ENCODE data around the gene WFDC12. TPM values are rescaled to one million over a fixed set of nuclear protein-coding genes. Genes with fewer than 3 reads are reported as not detected.

The WFDC12 gene
- total and polyA plus RNA-seq, 10 donors = not detected

- Histone ChIP-seq H3K4me1 (peaks cover 10 to 40% (median 23%) of the 10 kb centered on the region in 6 donors), H3K27me3 (replicated peaks in 1 of 7) (peaks cover 4 to 59% (median 46%) of the 10 kb centered on the region in 7 donors)
- 81 to 88% (median 81%) methylated on average over 9 of the region's 9 CpGs for WGBS, 5 donors
Measured at GRCh38 chr20:45096781-45097180, 27.5 kb downstream of the WFDC12 start.

GRCh38 chr20:45095805-45096238, 28.4 kb downstream of the WFDC12 start:
- Histone ChIP-seq H3K27ac (no peak overlapping the region), H3K9me3 (no peaks in the 10 kb centered on the region), H3K4me3 (no peak overlapping the region), H3K27me3 (replicated peaks in 1 of 7) (peaks cover 4 to 50% (median 39%) of the 10 kb centered on the region in 7 donors), H3K36me3 (peaks cover 0 to 18% (median 0%) of the 10 kb centered on the region in 6 donors), H3K4me1 (peaks cover 10 to 36% (median 20%) of the 10 kb centered on the region in 6 donors)
- intact Hi-C loops (cut with DNase I; ENCODE audit: low total_unique reads) = no loop called here
- DNase-seq = no peak
- 6 to 12% (median 10%) methylated on average over 7 of the region's 7 CpGs for WGBS, 5 donors
- TF ChIP-seq CTCF (IDR thresholded peaks at IDR 0.05 in 8 of 11, conservative IDR thresholded peaks at IDR 0.05 in 3 of 11) = peak; percentile 28 to 83 (median 69)
- TF ChIP-seq POLR2A (IDR thresholded peaks at IDR 0.05) = no peak
- no peak for TF ChIP-seq POLR2AphosphoS5 (IDR thresholded peaks at IDR 0.05)

More at GRCh38 chr20:45096781-45097180, 27.5 kb downstream of the WFDC12 start:
- Histone ChIP-seq H3K36me3 (peaks cover 0 to 13% (median 0%) of the 10 kb centered on the region in 6 donors), H3K27ac (no peak overlapping the region), H3K9me3 (no peaks in the 10 kb centered on the region), H3K4me3 (no peak overlapping the region)
- intact Hi-C loops (cut with DNase I; ENCODE audit: low total_unique reads) = no loop called here
- no peak for TF ChIP-seq CTCF (IDR thresholded peaks at IDR 0.05 in 8 of 11, conservative IDR thresholded peaks at IDR 0.05 in 3 of 11)
- TF ChIP-seq POLR2AphosphoS5 (IDR thresholded peaks at IDR 0.05) = peak in 1 of 3 donors; percentile 8
- no peak for DNase-seq

GRCh38 chr20:45094864-45095574, 29.2 kb downstream of the WFDC12 start:
- H3K4me3 ChIP-seq = no peak overlapping the region
- TF ChIP-seq POLR2AphosphoS5 (IDR thresholded peaks at IDR 0.05) = peak in 2 of 3 donors; percentile 28 to 57
- TF ChIP-seq POLR2A (IDR thresholded peaks at IDR 0.05) = no peak
- peaks cover 10 to 30% (median 15%) of the 10 kb centered on the region in 6 donors for H3K4me1 ChIP-seq
- H3K27me3 ChIP-seq (replicated peaks in 1 of 7) = peaks cover 4 to 42% (median 31%) of the 10 kb centered on the region in 7 donors
- no peak overlapping the region for H3K27ac ChIP-seq
- no peak for DNase-seq
- intact Hi-C loops (cut with DNase I; ENCODE audit: low total_unique reads) = no loop called here
- no peaks in the 10 kb centered on the region for H3K9me3 ChIP-seq
- H3K36me3 ChIP-seq = peaks cover 0 to 26% (median 0%) of the 10 kb centered on the region in 6 donors
- 88 to 94% (median 89%) methylated on average over 7 to 11 of the region's 11 CpGs for WGBS, 5 donors

- no peak for DNase-seq
- H3K27me3 ChIP-seq (replicated peaks in 1 of 7) = peaks cover 4 to 33% (median 23%) of the 10 kb centered on the region in 7 donors
- H3K36me3 ChIP-seq = peaks cover 0 to 34% (median 0%) of the 10 kb centered on the region in 6 donors
- no peak overlapping the region for H3K27ac ChIP-seq
- H3K4me1 ChIP-seq = peaks cover 10 to 30% (median 15%) of the 10 kb centered on the region in 6 donors
- intact Hi-C loops (cut with DNase I; ENCODE audit: low total_unique reads) = no loop called here
- H3K9me3 ChIP-seq = no peaks in the 10 kb centered on the region
- TF ChIP-seq POLR2AphosphoS5 (IDR thresholded peaks at IDR 0.05) (no peak), CTCF (IDR thresholded peaks at IDR 0.05 in 8 of 11, conservative IDR thresholded peaks at IDR 0.05 in 3 of 11) (no peak), POLR2A (IDR thresholded peaks at IDR 0.05) (no peak)
- H3K4me3 ChIP-seq = no peak overlapping the region
- 94 to 96% (median 95%) methylated on average over 2 of the region's 2 CpGs for WGBS, 5 donors
Measured at GRCh38 chr20:45094201-45094600, 30.1 kb downstream of the WFDC12 start.

Measured in spleen (tissue), 11 donors.